HUES48 (cell line): Measurements from ENCODE around the gene MVB12B.
"Not testable (repeated sequence)": the region's sequence is repeated elsewhere in the genome, so short reads cannot be mapped to it uniquely, and the experiment has no call there.

Experiments
- H3K27ac ChIP-seq: one replicate; pipeline ENCODE4 v1.7.0; 2013; ENCODE audit warnings: low read depth, low read length, inconsistent platforms
- H3K27me3 ChIP-seq: 2 replicates; pipeline ENCODE4 v1.6.1; 2013; ENCODE audit warnings: mild to moderate bottlenecking, low read length; ENCODE audit not compliant: control insufficient read depth, insufficient read depth
- H3K36me3 ChIP-seq: 2 replicates; pipeline ENCODE4 v1.6.1; 2013; ENCODE audit warnings: low read length; ENCODE audit not compliant: control insufficient read depth, insufficient read depth
- H3K4me1 ChIP-seq: 2 replicates; pipeline ENCODE4 v1.6.1; 2013; ENCODE audit warnings: mild to moderate bottlenecking, low read length; ENCODE audit not compliant: control insufficient read depth, insufficient read depth
- H3K4me3 ChIP-seq: 2 replicates; pipeline ENCODE4 v1.5.1; 2013; ENCODE audit warnings: mild to moderate bottlenecking, low read depth, low read length
- H3K9ac ChIP-seq: 2 replicates; pipeline ENCODE4 v1.6.1; 2013; ENCODE audit warnings: mild to moderate bottlenecking, low read depth, low read length, moderate library complexity
- H3K9me3 ChIP-seq: 2 replicates; pipeline ENCODE4 v1.6.1; 2013; ENCODE audit warnings: low read length; ENCODE audit not compliant: control insufficient read depth, insufficient read depth

Gene MVB12B

GRCh38 chr9:126554292-126554691 is 227.7 kb downstream of the MVB12B start:
- H3K4me1 ChIP-seq = no peaks in the 10 kb centered on the region
- H3K9me3 ChIP-seq = no peaks in the 10 kb centered on the region
- no peaks in the 10 kb centered on the region for H3K36me3 ChIP-seq
- no peaks in the 10 kb centered on the region; the same call in 1 of the 2 replicates for H3K27me3 ChIP-seq
- H3K27ac ChIP-seq = no peak overlapping the region
- no peak overlapping the region for H3K4me3 ChIP-seq
- no peak overlapping the region for H3K9ac ChIP-seq

GRCh38 chr9:126555421-126555820 is 228.8 kb downstream of the MVB12B start:
- not testable (repeated sequence) for H3K4me1 ChIP-seq, H3K9ac ChIP-seq, H3K27ac ChIP-seq, H3K36me3 ChIP-seq, H3K27me3 ChIP-seq, H3K4me3 ChIP-seq, H3K9me3 ChIP-seq
